SU-DHL-6 (cell line): ENCODE results near the gene ZNF112.
"Not testable (repeated sequence)": the region's sequence is repeated elsewhere in the genome, so short reads cannot be mapped to it uniquely, and the experiment has no call there.

Source experiments
- H2AFZ ChIP-seq: fragments of 200-600 bp; sonication (generic); 2 replicates; pipeline ENCODE4 v1.6.1; 2014; ENCODE audit warnings: low read depth, mild to moderate bottlenecking, moderate library complexity, mixed read lengths, antibody characterized with exemption, low read length; ENCODE audit not compliant: severe bottlenecking
- H3F3A ChIP-seq: fragments of 200-600 bp; shearing (Covaris generic); 2 replicates; pipeline ENCODE4 v1.6.0; 2016; ENCODE audit warnings: antibody characterized with exemption, mild to moderate bottlenecking; ENCODE audit not compliant: insufficient read depth
- H3K27ac ChIP-seq: fragments of 200-600 bp; sonication (generic); 2 replicates; pipeline ENCODE4 v1.5.1; 2016; ENCODE audit warnings: low read depth, mild to moderate bottlenecking, low read length, moderate library complexity, mixed read lengths
- H3K27me3 ChIP-seq: fragments of 200-600 bp; sonication (generic), shearing (Covaris generic); 2 replicates; pipeline ENCODE4 v1.6.0; 2014; ENCODE audit warnings: mild to moderate bottlenecking, low read length
- H3K36me3 ChIP-seq: fragments of 200-600 bp; sonication (generic); 2 replicates; pipeline ENCODE4 v1.6.1; 2014; ENCODE audit warnings: mild to moderate bottlenecking, low read length, mixed read lengths
- H3K4me2 ChIP-seq: fragments of 300-600, 200-600 bp; shearing (Covaris generic), sonication (generic); 2 replicates; pipeline ENCODE4 v1.6.0; 2014; ENCODE audit warnings: low read length, low read depth, mild to moderate bottlenecking; ENCODE audit not compliant: poor library complexity, severe bottlenecking
- H3K4me3 ChIP-seq: fragments of 200-600 bp; sonication (generic); 2 replicates; pipeline ENCODE4 v1.5.1; 2014; ENCODE audit warnings: antibody characterized with exemption, low read length, mild to moderate bottlenecking, mixed read lengths; ENCODE audit not compliant: insufficient read depth, poor library complexity, severe bottlenecking
- H3K79me2 ChIP-seq: fragments of 200-600 bp; sonication (generic); 2 replicates; pipeline ENCODE4 v1.6.1; 2014; ENCODE audit warnings: mild to moderate bottlenecking, low read length, moderate library complexity; ENCODE audit not compliant: insufficient read depth
- H3K9ac ChIP-seq: fragments of 200-600 bp; sonication (generic); 2 replicates; pipeline ENCODE4 v1.7.0; 2014; ENCODE audit warnings: mild to moderate bottlenecking, low read length
- H3K9me2 ChIP-seq: fragments of 200-600 bp; sonication (generic); replicated peaks from 2 replicates; pipeline ENCODE4 v1.6.1; 2014; ENCODE audit warnings: low read length; ENCODE audit not compliant: insufficient read depth
- H3K9me3 ChIP-seq: fragments of 200-600 bp; sonication (generic); 2 replicates; pipeline ENCODE4 v1.6.1; 2014; ENCODE audit warnings: low read length, mixed read lengths; ENCODE audit not compliant: insufficient read depth
- H4K20me1 ChIP-seq: fragments of 200-600 bp; sonication (generic); 2 replicates; pipeline ENCODE4 v1.6.1; 2014; ENCODE audit warnings: low read depth, mild to moderate bottlenecking, antibody characterized with exemption, low read length, moderate library complexity, mixed read lengths
- CTCF ChIP-seq: fragments of 200-600 bp; sonication (generic); IDR thresholded peaks from one replicate; pipeline ENCODE4 v1.5.1; 2017; ENCODE audit warnings: antibody characterized with exemption, mild to moderate bottlenecking, low read length, moderate library complexity; ENCODE audit not compliant: insufficient read depth, poor library complexity, severe bottlenecking
- EZH2phosphoT487 ChIP-seq: fragments of 200-600 bp; sonication (generic), shearing (Covaris generic); conservative IDR thresholded peaks from 2 replicates; pipeline ENCODE4 v1.6.1; 2018; ENCODE audit warnings: mild to moderate bottlenecking, antibody characterized with exemption, low read length, moderate library complexity, mixed read lengths

Gene ZNF112

GRCh38 chr19:44356383-44357111 is at the start of gene ZNF112:
TSS of gene ZNF112 (minus strand) at chr19:44356680. CDS start at chr19:44340539, 16,141 bp downstream.
- H3K4me3 ChIP-seq, result no peak within 1 kb of the TSS
- no peaks in the 10 kb centered on the region for H3K9me2 ChIP-seq
- TF ChIP-seq CTCF (no peak), EZH2phosphoT487 (no peak)
- H3F3A ChIP-seq, result no peaks in the 10 kb centered on the region
- no peak within 1 kb of the TSS for H3K9ac ChIP-seq
- H2AFZ ChIP-seq, result no peak within 1 kb of the TSS
- H3K36me3 ChIP-seq, result no peaks in the 10 kb centered on the region
- H3K27me3 ChIP-seq, result no peaks in the 10 kb centered on the region
- no peaks in the 10 kb centered on the region for H4K20me1 ChIP-seq
- no peak within 1 kb of the TSS for H3K4me2 ChIP-seq
- H3K27ac ChIP-seq, result no peak within 1 kb of the TSS
- no peaks in the 10 kb centered on the region for H3K9me3 ChIP-seq
- H3K79me2 ChIP-seq, result no peaks in the 10 kb centered on the region

GRCh38 chr19:44401139-44402115 is 44.9 kb upstream of the ZNF112 start, which contains the start of gene ZNF285:
TSS of gene ZNF285 (minus strand) at chr19:44401608. CDS start at chr19:44397213, 4,395 bp downstream.
- H3K9ac ChIP-seq, result no peak within 1 kb of the TSS
- H2AFZ ChIP-seq, result no peak within 1 kb of the TSS
- no peak within 1 kb of the TSS for H3K27ac ChIP-seq
- no peak within 1 kb of the TSS for H3K4me2 ChIP-seq
- H3K9me2 ChIP-seq, result no peaks in the 10 kb centered on the region
- no peaks in the 10 kb centered on the region for H3K27me3 ChIP-seq
- H3K4me3 ChIP-seq, result no peak within 1 kb of the TSS
- no peaks in the 10 kb centered on the region for H4K20me1 ChIP-seq
- no peaks in the 10 kb centered on the region for H3K79me2 ChIP-seq
- TF ChIP-seq EZH2phosphoT487 (no peak), CTCF (no peak)
- H3K9me3 ChIP-seq, result no peaks in the 10 kb centered on the region
- no peaks in the 10 kb centered on the region for H3K36me3 ChIP-seq
- no peaks in the 10 kb centered on the region for H3F3A ChIP-seq

GRCh38 chr19:44389268-44389667 is 32.8 kb upstream of the ZNF112 start:
- H3K36me3 ChIP-seq, H3K9ac ChIP-seq, H3K9me2 ChIP-seq, H3K79me2 ChIP-seq, H3K9me3 ChIP-seq, H3K27ac ChIP-seq, H2AFZ ChIP-seq, H3F3A ChIP-seq, H4K20me1 ChIP-seq, H3K4me3 ChIP-seq, H3K4me2 ChIP-seq, H3K27me3 ChIP-seq: not testable (repeated sequence)
